HEK293 (cell line): Measurements from ENCODE around the gene RIPK1.

Experiments used
- CTCF ChIA-PET: fragments of 350-600 bp; formaldehyde crosslinking; extraction: SDS; loops from one replicate; lab custom pipeline; 2021; ENCODE audit warnings: antibody characterized with exemption; lab: Yijun Ruan, JAX
- POLR2A ChIA-PET: fragments of 300-600 bp; formaldehyde crosslinking; extraction: SDS; loops from one replicate; lab custom pipeline; 2020; ENCODE audit warnings: antibody characterized with exemption, inconsistent platforms; lab: Yijun Ruan, JAX
- H3K27ac ChIP-seq: fragments of 200-500 bp; sonication (Bioruptor generic); 2 replicates; pipeline ENCODE4 v1.5.1; 2014; ENCODE audit warnings: low read depth, low read length, control low read depth, inconsistent platforms; ENCODE audit errors: extremely low read depth
- H3K36me3 ChIP-seq, 2 experiments: fragments of 200-500 bp in 1 of 2; sonication (Bioruptor generic) in 1 of 2; 1 replicate in 1 of 2; 2 replicates in 1 of 2; pipeline ENCODE4 v1.5.1; 2014 to 2017; ENCODE audit warnings: inconsistent platforms in 2 of 2, low read length in 2 of 2; ENCODE audit not compliant: control insufficient read depth in 2 of 2, insufficient read depth in 1 of 2
- H3K4me1 ChIP-seq: fragments of 200-500 bp; sonication (Bioruptor generic); 2 replicates; pipeline ENCODE4 v1.5.1; 2014; ENCODE audit warnings: mild to moderate bottlenecking, low read length, inconsistent platforms; ENCODE audit not compliant: control insufficient read depth, insufficient read depth
- H3K4me3 ChIP-seq: 2 replicates; pipeline ENCODE4 v1.5.1; 2011; ENCODE audit warnings: low read depth, mild to moderate bottlenecking, control low read depth, low read length, moderate library complexity
- H3K9me3 ChIP-seq: fragments of 200-500 bp; sonication (Bioruptor generic); 2 replicates; pipeline ENCODE4 v1.5.1; 2014; ENCODE audit warnings: low read depth, low read length, inconsistent platforms; ENCODE audit not compliant: control insufficient read depth, insufficient read depth
- BCL11A ChIP-seq: fragments of 450-650 bp; formaldehyde crosslinking; IDR thresholded peaks from 2 replicates; pipeline ENCODE4 v1.5.1; 2016; ENCODE audit warnings: low read depth, missing biosample characterization, missing genetic modification characterization
- HOXD13 ChIP-seq: sonication (generic); formaldehyde crosslinking; IDR thresholded peaks from 2 replicates; pipeline ENCODE4 v1.8.0; 2022; ENCODE audit warnings: missing genetic modification reagents, borderline replicate concordance
- ZBTB20 ChIP-seq: fragments of 450-650 bp; formaldehyde crosslinking; IDR thresholded peaks from 2 replicates; pipeline ENCODE4 v1.5.1; 2016; ENCODE audit warnings: missing biosample characterization, missing genetic modification characterization
- ZNF16 ChIP-seq: fragments of 450-650 bp; formaldehyde crosslinking; IDR thresholded peaks from 2 replicates; pipeline ENCODE4 v1.5.1; 2016; ENCODE audit warnings: low read depth, missing biosample characterization, missing genetic modification characterization
- ZNF394 ChIP-seq: fragments of 450-650 bp; formaldehyde crosslinking; IDR thresholded peaks from 2 replicates; pipeline ENCODE4 v1.5.1; 2016; ENCODE audit warnings: missing biosample characterization, missing genetic modification characterization, mild to moderate bottlenecking, moderate library complexity, borderline replicate concordance
- ZNF433 ChIP-seq: fragments of 450-650 bp; formaldehyde crosslinking; IDR thresholded peaks from 2 replicates; pipeline ENCODE4 v1.5.1; 2016; ENCODE audit warnings: missing biosample characterization, missing genetic modification characterization, low read depth
- ZNF530 ChIP-seq: fragments of 450-650 bp; formaldehyde crosslinking; IDR thresholded peaks from 2 replicates; pipeline ENCODE4 v1.5.1; 2016; ENCODE audit warnings: low read depth, missing biosample characterization, missing genetic modification characterization
- ZNF544 ChIP-seq: fragments of 450-650 bp; formaldehyde crosslinking; IDR thresholded peaks from 2 replicates; pipeline ENCODE4 v1.5.0; 2017; ENCODE audit warnings: missing biosample characterization, missing genetic modification characterization
- ZNF549 ChIP-seq: fragments of 450-650 bp; IDR thresholded peaks from 2 replicates; pipeline ENCODE4 v1.5.1; 2018; ENCODE audit warnings: missing biosample characterization, missing genetic modification characterization, mild to moderate bottlenecking, inconsistent platforms, moderate library complexity
- ZNF555 ChIP-seq: fragments of 450-650 bp; formaldehyde crosslinking; conservative IDR thresholded peaks from 2 replicates; pipeline ENCODE4 v1.5.1; 2017; ENCODE audit warnings: missing biosample characterization, mild to moderate bottlenecking, missing genetic modification characterization, inconsistent platforms
- ZNF561 ChIP-seq: fragments of 450-650 bp; IDR thresholded peaks from 2 replicates; pipeline ENCODE4 v1.5.1; 2018; ENCODE audit warnings: missing biosample characterization, missing genetic modification characterization, borderline replicate concordance
- ZNF600 ChIP-seq: fragments of 450-650 bp; formaldehyde crosslinking; IDR thresholded peaks from 2 replicates; pipeline ENCODE4 v1.5.1; 2016; ENCODE audit warnings: missing biosample characterization, missing genetic modification characterization
- ZNF624 ChIP-seq: fragments of 450-650 bp; formaldehyde crosslinking; IDR thresholded peaks from 2 replicates; pipeline ENCODE4 v1.5.1; 2017; ENCODE audit warnings: missing biosample characterization, missing genetic modification characterization
- ZNF692 ChIP-seq: fragments of 450-650 bp; formaldehyde crosslinking; IDR thresholded peaks from 2 replicates; pipeline ENCODE4 v1.5.1; 2016; ENCODE audit warnings: missing biosample characterization, missing genetic modification characterization
- ZNF747 ChIP-seq: fragments of 450-650 bp; formaldehyde crosslinking; IDR thresholded peaks from 2 replicates; pipeline ENCODE4 v1.5.1; 2016; ENCODE audit warnings: missing biosample characterization, missing genetic modification characterization
- ZNF830 ChIP-seq: fragments of 450-650 bp; IDR thresholded peaks from 2 replicates; pipeline ENCODE4 v1.5.0; 2018; ENCODE audit warnings: missing biosample characterization, missing genetic modification characterization, low read depth, mild to moderate bottlenecking, moderate library complexity
- ZSCAN30 ChIP-seq: fragments of 450-650 bp; IDR thresholded peaks from 2 replicates; pipeline ENCODE4 v1.5.1; 2018; ENCODE audit warnings: missing biosample characterization, mild to moderate bottlenecking, missing genetic modification characterization, moderate library complexity
- TF ChIP-seq, protein P1 (sequence below): fragments of 450-650 bp; formaldehyde crosslinking; IDR thresholded peaks from 2 replicates; pipeline ENCODE4 v1.5.1; 2017; ENCODE audit warnings: missing biosample characterization, missing genetic modification characterization
- TF ChIP-seq, protein P2 (sequence below): fragments of 450-650 bp; formaldehyde crosslinking; IDR thresholded peaks from 2 replicates; pipeline ENCODE4 v1.5.1; 2016; ENCODE audit warnings: missing biosample characterization, missing genetic modification characterization
- TF ChIP-seq, protein P3 (sequence below): fragments of 450-650 bp; formaldehyde crosslinking; IDR thresholded peaks from 2 replicates; pipeline ENCODE4 v1.5.1; 2016; ENCODE audit warnings: missing biosample characterization, missing genetic modification characterization
- TF ChIP-seq, protein P4 (sequence below): fragments of 450-650 bp; formaldehyde crosslinking; IDR thresholded peaks from 2 replicates; pipeline ENCODE4 v1.5.1; 2016; ENCODE audit warnings: missing biosample characterization, missing genetic modification characterization

The RIPK1 gene

DNA sequence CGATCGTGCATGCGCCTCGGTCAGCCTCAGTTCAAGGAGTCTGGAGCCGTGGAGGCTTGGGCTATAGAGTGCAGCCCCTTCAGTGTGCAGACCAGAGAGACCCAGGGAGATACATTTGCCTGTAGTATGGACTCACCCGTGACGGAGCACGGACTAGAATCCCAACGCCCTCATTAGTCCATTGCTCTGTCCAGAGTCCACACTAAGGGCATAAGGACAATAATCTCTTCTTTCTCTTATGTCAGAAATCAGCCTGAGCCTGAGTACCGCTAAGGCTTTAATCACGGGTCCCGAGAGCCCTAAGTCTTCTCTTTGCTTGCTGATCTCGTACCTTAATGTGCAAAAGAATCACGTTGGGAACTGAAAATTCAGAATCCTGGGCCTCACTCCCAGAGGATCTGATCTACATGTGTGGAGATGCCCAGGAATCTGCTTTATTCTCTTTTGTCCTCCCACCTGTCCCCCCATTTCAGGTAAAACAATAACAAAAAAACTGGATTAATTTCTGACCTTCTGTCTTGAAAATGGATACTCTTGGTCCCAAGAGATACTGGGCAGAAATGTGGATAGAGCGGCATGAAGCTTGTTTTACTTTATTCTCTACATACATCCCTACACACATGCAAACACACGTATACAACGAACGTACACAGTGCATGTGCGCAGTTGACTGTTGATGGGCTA, 50.9 kb downstream of the RIPK1 start:
- Histone ChIP-seq H3K4me3 (peak overlapping the region; percentile 94), H3K36me3 (peaks cover 0 to 12% of the 10 kb centered on the region in 2 experiments; a peak in 1 of 3 replicates), H3K4me1 (0 out of 2 replicates have a peak, but pooled peaks cover 3% of the 10 kb centered on the region), H3K27ac (peak overlapping the region; percentile 87; the same call in 1 of the 2 replicates), H3K9me3 (no peaks in the 10 kb centered on the region)
- CTCF ChIA-PET, result interaction anchor here (0.6 to 3.5 kb wide), 9 partner anchors 62 to 383 kb away, joined by 3 to 15 read pairs (median 3); no protein-coding TSS in a partner anchor
- TF ChIP-seq ZSCAN30 (tag by site-specific recombination), result no peak
- no peak for TF ChIP-seq ZNF433 (tag by site-specific recombination)
- TF ChIP-seq ZNF692 (tag by site-specific recombination), result no peak
- no peak for TF ChIP-seq ZNF624 (tag by site-specific recombination)
- no peak for TF ChIP-seq ZNF747 (tag by site-specific recombination)
- TF ChIP-seq ZNF561 (tag by site-specific recombination), result 0 out of 2 replicates have a peak, but pooled peaks have one; percentile 22
- peak; percentile 70 for TF ChIP-seq ZNF600 (tag by site-specific recombination)
- peak; percentile 99 for TF ChIP-seq ZBTB20
- TF ChIP-seq HOXD13 (CRISPR knock-in tag), result no peak
- POLR2A ChIA-PET, result interaction anchor here (0.5 to 1.0 kb wide), 9 partner anchors 9 to 147 kb away, joined by 3 to 6 read pairs (median 3); partner anchors contain the start of genes NQO2 and TUBB2A

DNA sequence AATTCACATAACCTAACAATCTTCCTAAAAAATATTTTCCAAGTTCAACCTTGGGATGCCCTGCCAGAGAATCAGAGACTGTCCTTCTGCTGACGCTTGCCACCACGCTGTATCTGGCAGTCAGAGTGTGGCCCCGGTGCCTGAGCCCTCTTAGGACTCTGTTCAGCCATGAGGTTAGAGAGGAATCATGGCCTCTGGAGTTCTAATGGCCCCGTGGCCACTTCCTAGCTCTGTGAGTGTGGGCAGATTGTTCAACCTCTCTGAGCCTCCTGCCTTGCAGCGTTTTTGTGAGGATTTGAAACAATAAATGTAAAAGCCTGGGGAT, 52.4 kb downstream of the RIPK1 start:
- POLR2A ChIA-PET, result interaction anchor here (1.1 kb wide), 2 partner anchors 45 to 64 kb away, joined by 3 read pairs; no protein-coding TSS in a partner anchor
- Histone ChIP-seq H3K36me3 (no peaks in the 10 kb centered on the region), H3K27ac (no peak overlapping the region), H3K9me3 (no peaks in the 10 kb centered on the region), H3K4me3 (no peak overlapping the region), H3K4me1 (0 out of 2 replicates have a peak, but pooled peaks cover 3% of the 10 kb centered on the region)
- TF ChIP-seq, protein P1, sequence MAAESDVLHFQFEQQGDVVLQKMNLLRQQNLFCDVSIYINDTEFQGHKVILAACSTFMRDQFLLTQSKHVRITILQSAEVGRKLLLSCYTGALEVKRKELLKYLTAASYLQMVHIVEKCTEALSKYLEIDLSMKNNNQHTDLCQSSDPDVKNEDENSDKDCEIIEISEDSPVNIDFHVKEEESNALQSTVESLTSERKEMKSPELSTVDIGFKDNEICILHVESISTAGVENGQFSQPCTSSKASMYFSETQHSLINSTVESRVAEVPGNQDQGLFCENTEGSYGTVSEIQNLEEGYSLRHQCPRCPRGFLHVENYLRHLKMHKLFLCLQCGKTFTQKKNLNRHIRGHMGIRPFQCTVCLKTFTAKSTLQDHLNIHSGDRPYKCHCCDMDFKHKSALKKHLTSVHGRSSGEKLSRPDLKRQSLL (tag by site-specific recombination), result no peak
- TF ChIP-seq ZNF394 (tag by site-specific recombination), result no peak
- TF ChIP-seq ZNF544 (tag by site-specific recombination), result no peak
- TF ChIP-seq ZNF549 (tag by site-specific recombination), result no peak
- CTCF ChIA-PET, result interaction anchor here (0.6 to 4.5 kb wide), 6 partner anchors 45 to 858 kb away, joined by 3 to 25 read pairs (median 5); no protein-coding TSS in a partner anchor

- no peak overlapping the region for H3K27ac ChIP-seq
- CTCF ChIA-PET, result interaction anchor here (0.6 to 4.5 kb wide), 7 partner anchors 12 to 612 kb away, joined by 3 to 25 read pairs (median 3); no protein-coding TSS in a partner anchor
- TF ChIP-seq, protein P2, sequence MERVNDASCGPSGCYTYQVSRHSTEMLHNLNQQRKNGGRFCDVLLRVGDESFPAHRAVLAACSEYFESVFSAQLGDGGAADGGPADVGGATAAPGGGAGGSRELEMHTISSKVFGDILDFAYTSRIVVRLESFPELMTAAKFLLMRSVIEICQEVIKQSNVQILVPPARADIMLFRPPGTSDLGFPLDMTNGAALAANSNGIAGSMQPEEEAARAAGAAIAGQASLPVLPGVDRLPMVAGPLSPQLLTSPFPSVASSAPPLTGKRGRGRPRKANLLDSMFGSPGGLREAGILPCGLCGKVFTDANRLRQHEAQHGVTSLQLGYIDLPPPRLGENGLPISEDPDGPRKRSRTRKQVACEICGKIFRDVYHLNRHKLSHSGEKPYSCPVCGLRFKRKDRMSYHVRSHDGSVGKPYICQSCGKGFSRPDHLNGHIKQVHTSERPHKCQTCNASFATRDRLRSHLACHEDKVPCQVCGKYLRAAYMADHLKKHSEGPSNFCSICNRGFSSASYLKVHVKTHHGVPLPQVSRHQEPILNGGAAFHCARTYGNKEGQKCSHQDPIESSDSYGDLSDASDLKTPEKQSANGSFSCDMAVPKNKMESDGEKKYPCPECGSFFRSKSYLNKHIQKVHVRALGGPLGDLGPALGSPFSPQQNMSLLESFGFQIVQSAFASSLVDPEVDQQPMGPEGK (tag by site-specific recombination), result no peak
- TF ChIP-seq ZNF16 (tag by site-specific recombination) (no peak), ZNF530 (no peak), ZNF830 (tag by site-specific recombination) (no peak), BCL11A (tag by site-specific recombination) (no peak), ZNF555 (no peak), ZNF549 (tag by site-specific recombination) (no peak)
- TF ChIP-seq, protein P3, sequence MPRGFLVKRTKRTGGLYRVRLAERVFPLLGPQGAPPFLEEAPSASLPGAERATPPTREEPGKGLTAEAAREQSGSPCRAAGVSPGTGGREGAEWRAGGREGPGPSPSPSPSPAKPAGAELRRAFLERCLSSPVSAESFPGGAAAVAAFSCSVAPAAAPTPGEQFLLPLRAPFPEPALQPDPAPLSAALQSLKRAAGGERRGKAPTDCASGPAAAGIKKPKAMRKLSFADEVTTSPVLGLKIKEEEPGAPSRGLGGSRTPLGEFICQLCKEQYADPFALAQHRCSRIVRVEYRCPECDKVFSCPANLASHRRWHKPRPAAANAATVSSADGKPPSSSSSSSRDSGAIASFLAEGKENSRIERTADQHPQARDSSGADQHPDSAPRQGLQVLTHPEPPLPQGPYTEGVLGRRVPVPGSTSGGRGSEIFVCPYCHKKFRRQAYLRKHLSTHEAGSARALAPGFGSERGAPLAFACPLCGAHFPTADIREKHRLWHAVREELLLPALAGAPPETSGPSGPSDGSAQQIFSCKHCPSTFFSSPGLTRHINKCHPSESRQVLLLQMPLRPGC (tag by site-specific recombination), result no peak
- TF ChIP-seq, protein P4, sequence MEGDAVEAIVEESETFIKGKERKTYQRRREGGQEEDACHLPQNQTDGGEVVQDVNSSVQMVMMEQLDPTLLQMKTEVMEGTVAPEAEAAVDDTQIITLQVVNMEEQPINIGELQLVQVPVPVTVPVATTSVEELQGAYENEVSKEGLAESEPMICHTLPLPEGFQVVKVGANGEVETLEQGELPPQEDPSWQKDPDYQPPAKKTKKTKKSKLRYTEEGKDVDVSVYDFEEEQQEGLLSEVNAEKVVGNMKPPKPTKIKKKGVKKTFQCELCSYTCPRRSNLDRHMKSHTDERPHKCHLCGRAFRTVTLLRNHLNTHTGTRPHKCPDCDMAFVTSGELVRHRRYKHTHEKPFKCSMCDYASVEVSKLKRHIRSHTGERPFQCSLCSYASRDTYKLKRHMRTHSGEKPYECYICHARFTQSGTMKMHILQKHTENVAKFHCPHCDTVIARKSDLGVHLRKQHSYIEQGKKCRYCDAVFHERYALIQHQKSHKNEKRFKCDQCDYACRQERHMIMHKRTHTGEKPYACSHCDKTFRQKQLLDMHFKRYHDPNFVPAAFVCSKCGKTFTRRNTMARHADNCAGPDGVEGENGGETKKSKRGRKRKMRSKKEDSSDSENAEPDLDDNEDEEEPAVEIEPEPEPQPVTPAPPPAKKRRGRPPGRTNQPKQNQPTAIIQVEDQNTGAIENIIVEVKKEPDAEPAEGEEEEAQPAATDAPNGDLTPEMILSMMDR (tag by site-specific recombination), result no peak
Observed at GRCh38 chr6:3122823-3123182, 54.5 kb downstream of the RIPK1 start.

More at GRCh38 chr6:3122823-3123182, 54.5 kb downstream of the RIPK1 start:
- POLR2A ChIA-PET, result interaction anchor here (0.6 to 0.9 kb wide), 2 partner anchors 73 to 104 kb away, joined by 3 to 4 read pairs; no protein-coding TSS in a partner anchor
- Histone ChIP-seq H3K36me3 (no peaks in the 10 kb centered on the region; a peak in 1 of 3 replicates), H3K4me3 (no peak overlapping the region), H3K9me3 (no peaks in the 10 kb centered on the region), H3K4me1 (0 out of 2 replicates have a peak, but pooled peaks cover under 1% of the 10 kb centered on the region)
